NCI-H345 (cell line): ENCODE data around the gene RIPPLY3.
"Not testable (repeated sequence)": the region's sequence is repeated elsewhere in the genome, so short reads cannot be mapped to it uniquely, and the experiment has no call there.

Source experiments
- DNase-seq: peaks from one replicate; lab custom pipeline; 2025; lab: John Stamatoyannopoulos, UW

Gene RIPPLY3

DNA sequence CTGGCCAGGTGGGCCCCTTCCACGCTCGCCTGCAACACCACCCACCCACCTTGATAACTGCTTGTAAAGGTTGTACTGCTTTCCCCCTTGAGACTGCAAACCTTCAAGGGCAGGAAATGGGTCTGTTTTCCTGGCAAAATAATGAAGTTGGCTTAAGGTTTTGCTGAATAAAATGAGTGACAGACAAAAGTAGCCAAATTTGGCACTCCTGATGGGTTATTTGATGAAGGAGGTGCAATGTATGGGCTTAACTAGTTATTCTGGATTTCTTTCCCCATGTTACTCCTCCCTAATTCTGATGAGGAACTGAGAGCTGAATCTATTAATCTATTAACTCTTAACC lies 25.5 kb upstream of the RIPPLY3 start:
- DNase-seq, result no peak

DNA sequence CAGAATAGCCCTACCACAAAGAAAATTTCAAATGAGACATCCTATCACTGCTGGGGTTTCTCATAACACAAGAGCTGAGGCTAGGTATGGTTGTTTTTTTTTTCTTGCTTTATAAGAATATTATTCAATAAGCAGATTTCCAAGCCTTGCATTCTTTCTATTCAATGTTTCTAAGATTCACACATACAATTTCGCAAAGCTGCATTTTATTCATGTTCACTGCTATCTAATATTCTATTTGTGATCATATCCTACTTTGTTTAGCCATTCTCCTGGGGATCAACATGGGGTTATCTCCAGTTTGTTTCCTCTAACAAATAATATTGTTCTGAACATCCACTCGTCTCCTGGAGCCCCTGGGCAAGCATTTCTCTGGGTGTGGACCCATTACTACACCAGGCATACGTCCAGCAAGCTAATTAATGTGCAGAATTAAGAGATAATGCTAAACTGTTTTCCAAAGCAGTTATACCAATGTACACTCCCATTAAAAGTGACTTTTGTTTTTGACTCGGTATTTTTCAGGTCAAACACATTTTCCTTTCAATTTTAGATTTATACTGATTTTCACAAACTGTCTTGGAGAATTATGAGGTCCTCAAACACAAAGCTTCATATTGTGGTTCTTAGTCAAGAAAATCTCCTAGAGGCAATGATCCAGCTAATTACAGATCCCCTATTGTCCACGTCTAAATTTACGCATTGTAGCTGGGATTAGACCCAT lies 24.4 kb upstream of the RIPPLY3 start:
- no peak for DNase-seq

DNA sequence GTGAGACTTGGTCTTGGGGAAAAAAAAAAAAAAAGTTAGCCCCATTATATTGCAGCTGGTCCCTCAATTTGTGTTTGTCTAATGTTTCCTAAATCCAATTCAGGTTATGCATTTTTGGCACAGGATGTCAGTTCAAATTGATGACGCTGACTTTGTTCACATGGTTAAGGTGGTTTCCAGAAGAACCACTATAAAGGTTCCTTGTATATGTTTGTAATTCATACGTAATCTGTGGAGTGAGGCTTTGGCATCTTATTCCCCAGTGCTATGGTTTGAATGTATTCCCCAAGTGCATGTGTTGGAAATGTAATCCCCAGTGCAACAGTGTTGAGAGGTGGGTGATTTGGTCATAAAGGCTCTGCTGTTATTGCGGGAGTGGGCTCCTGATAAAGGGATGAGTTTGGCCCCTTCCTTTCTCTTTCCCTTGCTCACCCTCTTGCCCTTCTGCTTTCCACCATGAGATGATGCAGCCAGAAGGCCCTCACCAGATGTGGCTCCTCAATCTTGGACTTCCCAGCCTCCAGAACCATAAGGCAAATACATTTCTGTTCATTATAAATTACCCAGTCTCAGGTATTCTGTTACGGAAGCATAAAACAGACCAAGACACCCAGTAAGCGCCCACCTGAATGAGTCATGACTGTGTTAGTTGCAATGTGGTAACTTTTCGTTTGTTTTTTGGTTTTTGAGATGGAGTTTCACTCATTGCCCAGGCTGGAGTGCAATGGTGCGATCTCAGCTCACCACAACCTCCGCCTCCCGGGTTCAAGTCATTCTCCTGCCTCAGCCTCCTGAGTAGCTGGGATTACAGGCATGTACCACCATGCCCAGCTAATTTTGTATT lies 20.5 kb upstream of the RIPPLY3 start:
- DNase-seq, result no peak

DNA sequence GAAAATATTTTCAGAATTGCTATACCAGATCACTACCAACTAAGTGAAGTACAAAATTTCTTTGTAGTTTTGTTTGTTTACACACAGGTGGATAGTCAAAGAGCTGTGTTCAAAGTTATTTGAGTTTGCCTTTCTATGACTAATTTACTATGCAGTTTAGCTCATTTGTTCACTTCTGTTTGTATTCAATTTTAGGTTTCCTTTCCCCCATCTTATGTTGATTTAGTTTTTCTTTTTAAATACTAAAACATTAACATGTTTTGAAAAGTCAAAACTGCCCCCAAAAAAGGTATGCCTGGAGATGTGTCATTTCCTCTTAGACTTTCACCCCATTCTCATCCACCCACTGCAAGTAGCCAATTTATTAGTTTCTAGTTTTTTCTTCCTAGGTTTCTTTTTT lies 18.7 kb upstream of the RIPPLY3 start:
- DNase-seq, result no peak

DNA sequence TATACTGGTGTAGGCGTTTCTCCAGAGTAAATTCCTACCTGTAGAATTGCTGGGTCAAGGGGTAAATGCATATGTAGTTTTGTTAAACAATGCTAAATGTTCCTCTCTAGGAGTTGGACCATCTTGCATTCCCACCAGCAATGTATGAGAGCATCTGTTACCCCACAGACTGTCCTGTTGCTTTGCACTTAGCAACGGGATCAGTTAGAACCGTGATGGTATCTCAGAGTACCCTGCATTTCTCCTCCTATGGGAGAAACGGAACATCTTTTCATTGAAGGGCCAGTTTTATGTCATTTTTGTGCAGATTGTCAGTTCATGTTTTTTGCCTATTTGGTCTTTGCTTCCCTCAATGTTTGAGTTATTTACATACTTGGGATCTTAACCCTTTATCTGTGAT lies 18.0 kb upstream of the RIPPLY3 start:
- no peak for DNase-seq

DNA sequence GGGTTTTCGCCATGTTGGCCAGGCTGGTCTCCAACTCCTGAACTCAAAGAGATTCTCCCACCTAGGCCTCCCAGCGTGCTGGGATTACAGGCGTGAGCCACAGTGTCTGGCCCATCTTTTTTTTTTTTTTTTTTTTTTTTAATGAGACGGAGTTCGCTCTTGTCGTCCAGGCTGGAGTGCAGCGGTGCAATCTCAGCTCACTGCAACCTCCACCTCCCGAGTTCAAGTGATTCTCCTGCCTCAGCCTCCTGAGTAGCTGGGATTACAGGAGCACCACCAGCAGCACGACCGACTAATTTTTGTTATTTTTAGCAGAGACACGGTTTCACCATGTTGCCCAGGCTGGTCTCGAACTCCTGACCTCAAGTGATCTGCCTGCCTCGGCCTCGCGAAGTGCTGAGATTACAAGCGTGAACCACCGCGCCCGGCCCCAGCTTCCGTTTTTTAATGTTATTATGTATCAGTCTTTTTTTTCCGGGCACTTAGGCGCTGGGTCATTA lies 17.3 kb upstream of the RIPPLY3 start:
- DNase-seq, result not testable (repeated sequence)

DNA sequence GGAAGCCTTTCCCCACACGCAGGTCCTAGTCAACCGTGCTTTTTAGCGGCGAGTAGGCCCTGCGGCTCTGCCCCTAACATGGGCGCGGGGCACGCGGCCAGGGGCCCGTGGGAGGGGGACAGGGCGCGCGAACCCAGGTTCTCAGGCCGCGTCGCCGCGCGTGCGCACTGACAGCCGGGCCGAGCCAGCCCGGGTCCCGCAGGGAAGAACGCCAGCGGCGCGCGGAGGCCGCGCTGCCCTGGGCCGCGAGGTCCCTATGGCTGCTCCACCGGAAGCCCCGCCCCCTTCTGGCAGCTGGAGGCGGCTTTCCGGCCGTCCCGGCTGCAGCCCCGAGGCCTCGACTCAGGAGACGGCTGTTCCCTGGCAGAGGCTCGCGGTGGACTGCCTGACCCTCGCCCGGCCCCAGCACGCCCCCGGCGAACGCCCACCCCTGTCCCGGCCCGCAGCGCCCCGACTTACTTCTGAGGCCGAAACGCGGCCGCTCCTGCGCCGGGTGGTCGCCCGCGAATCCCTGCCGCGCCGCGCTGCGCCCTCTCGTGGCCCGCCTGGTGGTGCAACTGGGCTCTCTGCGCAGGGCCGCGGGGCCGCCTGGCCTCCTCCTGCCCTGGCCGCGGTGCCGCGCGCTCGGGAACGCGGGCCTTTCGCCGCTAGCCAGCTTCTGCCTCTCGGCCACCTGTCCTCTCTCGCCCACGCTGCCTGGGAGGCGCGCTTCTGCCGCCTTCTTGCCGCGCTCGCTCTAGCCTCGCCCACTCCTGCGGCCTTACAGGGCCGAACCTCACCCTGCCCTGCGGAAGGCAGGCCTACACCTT lies 16.6 kb upstream of the RIPPLY3 start:
- peak; percentile 97 for DNase-seq

DNA sequence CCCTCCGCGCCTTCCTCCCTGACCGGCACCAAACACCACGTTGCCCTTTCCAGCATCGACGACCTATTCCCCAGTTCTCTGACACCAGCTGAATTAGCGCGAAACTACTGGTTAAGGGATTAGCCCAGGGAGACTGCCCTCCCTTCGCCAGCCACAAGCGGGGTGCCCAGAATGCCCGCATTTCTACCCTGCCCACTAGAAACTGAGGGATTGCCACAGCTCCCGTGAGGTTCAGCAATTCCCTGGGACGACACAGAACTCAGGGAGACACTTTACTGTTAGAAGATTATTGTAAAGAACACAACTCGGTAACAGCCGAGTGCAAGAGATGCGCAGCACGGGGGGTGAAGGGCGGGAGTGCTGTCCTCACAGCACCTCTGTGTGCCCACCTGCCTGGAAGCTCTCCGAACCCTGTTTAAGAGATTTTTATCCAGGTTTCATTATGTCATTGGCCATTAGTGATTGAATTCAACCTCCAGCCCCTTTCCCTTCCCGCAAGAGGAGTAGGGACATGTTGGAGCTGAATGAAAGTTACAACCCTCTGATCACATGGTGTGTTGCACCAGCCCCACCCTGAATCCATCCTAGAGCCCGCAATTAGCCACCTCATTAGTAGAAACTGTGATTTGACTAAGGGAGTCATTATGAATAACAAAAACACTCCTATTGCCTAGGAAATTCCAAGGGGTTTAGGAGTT lies 15.8 kb upstream of the RIPPLY3 start:
- DNase-seq, result no peak

DNA sequence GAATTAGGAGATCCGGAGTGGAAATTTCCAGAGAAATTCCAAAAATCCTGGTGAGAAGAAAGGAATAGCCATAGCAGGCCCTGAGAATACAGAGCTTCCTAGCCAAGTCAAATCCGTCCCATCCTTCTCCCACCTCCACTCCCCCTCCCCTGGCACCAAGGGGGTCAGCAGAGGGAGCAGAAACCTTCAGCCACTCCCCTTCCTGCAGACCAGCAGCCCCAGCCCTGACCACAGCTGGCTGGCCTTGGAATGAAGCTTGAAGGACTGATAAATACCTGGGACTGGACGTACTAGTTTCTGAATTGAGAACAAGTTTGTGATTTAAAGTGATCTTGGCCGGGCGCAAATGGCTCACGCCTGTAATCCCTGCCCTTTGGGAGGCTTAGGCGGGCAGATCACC lies 13.8 kb upstream of the RIPPLY3 start:
- DNase-seq, result no peak

DNA sequence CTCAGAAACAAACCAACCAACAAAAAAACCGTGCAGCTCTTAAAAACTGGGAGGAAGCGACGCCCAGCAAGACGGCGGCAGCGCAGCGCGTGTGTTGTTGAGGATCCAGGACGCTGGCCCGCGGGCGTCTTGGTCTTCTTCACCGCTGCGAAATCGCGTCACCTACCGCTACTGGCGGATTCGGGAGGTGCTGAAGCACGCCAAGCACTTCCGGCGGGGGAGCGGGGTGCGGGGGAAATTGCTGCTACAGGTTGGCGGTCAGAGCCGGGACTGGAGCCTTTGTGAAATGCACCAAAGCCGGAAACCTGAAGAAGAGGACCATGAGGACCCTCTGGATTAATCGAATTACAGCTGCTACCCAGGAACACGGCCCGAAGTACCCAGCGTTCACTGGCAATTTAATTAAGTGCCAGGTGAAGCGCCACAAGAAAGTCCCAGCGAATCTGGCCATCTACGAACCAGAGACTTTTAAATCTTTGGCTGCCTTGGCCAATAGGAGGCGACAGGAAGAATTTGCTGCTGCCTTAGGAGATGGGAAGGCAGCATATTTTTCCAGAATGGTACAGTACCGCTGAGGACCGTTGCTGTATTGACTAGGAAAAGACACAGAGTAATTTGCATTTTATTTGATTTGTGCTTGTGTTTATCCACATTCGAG lies 11.9 kb upstream of the RIPPLY3 start:
- DNase-seq, result no peak

DNA sequence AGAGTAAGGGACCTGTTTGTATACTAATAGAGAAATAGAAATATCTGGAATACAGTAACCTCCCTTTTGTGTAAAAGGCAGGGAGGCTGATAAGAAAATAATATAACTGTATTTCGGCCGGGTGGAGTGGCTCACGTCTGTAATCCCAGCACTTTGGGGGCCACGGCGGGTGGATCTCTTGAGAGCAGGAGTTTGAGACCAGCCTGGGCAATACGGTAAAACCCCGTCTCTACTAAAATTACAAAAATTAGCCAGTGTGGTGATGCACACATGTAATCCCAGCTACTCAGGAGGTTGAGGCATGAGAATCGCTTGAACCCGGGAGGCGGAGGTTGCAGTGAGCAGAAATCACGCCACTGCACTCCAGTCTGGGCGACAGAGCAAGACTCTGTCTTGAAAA lies 11.2 kb upstream of the RIPPLY3 start:
- DNase-seq, result not testable (repeated sequence)

DNA sequence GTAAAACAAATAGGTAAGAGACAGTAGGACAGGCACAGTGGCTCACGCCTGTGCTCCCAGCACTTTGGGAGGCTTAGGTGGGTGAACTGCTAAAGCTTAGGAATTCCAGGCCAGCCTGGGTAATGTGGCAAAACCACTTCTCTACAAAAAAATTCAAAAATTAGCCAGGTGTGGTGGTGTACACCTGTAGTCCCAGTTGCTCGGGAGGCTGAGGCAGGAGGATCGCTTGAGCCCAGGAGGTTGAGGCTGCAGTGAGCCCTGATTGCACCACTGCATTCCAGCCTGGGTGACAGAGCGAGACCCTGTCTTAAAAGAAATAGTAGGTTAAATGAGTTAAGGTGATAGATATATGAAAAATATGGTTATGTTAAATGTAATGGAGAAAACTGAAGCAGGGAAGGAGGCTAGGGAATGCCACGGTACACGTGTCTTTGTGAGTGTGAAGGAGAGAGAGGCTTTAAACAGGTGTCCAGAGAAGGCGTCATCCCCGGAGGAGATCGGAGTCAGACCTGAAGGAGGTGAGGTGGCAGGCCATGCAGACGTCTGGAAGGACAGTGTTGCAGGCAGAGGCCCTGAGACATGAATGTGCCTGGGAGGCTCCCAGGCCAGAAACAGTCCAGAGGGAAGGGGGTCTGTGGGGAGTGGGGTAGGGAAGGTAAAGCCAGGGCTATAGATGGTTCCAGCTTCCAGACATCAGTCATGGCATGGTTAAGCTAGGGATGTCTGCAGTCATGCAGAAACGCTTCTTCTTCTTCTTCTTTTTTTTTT lies 7.2 kb upstream of the RIPPLY3 start:
- no peak for DNase-seq

DNA sequence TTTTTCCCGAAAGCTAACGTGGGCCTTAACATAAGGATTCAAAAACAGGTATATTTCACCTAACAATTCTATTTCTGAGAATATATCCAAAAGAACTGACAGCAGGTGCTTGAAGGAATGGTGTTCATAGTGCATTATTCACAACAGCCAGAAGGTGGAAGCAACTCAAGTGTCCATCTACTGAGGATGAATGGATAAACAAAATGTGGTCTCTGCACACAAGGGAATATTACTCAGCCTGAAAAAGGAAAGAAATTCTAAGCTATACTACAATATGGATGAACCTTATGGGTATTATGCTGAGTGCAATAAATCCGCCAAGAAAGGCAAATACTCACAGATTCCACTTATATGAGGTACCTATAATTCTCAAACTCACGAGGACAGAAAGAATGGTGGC lies 6.1 kb upstream of the RIPPLY3 start:
- DNase-seq, result no peak

DNA sequence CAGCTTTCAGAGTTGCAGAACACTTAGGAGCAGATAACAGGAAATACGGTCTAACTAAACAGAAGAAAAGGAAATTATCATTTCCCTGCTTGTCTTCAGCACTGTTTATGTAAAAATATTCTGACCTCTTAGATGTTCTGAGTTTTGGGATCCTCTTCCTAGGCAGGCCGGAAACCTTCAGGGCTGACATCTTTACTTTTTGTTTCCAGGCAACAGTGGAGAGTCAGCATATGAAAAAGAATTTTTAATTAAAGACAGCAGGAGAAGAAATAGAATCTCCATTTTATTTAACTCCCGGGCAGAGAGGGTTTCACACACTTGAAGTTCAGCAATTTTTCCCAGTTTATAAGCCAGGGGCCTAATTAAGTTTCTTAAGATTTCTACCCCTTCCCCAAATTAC lies 5.1 kb upstream of the RIPPLY3 start:
- DNase-seq, result no peak

DNA sequence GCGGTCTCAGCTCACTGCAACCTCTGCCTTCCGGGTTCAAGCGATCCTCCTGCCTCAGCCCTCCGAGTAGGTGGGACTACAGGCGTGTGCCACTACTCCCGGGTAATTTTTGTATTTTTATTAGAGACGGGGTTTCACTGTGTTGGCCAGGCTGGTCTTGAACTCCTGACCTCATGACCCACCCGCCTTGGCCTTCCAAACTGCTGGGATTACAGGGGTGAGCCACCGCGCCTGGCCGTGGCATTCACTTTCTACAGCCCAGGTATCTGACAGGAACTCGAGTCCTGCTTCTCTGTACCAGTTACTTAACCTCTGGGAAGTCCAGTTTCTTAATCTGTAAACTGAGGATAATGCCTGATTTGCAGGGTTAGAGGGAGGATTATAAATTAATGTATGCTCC lies 3.7 kb upstream of the RIPPLY3 start:
- DNase-seq, result not testable (repeated sequence)

DNA sequence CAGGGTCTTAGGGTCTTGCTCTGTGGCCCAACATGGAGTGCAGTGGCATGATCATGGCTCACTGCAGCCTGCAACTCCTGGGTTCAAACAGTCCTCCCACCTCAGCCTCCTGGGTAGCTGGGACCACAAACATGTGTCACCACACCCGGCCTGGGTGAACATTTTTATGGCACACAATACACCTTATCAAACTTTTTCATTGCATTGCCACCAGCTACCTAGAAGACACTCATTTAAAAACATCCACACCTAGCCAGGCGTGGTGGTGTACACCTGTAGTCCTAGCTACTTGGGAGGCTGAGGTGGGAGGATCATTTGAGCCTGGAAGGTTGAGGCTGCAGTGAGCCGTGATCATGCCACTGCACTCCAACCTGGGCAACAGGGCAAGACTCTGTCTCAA lies 2.6 kb upstream of the RIPPLY3 start:
- DNase-seq, result not testable (repeated sequence)

DNA sequence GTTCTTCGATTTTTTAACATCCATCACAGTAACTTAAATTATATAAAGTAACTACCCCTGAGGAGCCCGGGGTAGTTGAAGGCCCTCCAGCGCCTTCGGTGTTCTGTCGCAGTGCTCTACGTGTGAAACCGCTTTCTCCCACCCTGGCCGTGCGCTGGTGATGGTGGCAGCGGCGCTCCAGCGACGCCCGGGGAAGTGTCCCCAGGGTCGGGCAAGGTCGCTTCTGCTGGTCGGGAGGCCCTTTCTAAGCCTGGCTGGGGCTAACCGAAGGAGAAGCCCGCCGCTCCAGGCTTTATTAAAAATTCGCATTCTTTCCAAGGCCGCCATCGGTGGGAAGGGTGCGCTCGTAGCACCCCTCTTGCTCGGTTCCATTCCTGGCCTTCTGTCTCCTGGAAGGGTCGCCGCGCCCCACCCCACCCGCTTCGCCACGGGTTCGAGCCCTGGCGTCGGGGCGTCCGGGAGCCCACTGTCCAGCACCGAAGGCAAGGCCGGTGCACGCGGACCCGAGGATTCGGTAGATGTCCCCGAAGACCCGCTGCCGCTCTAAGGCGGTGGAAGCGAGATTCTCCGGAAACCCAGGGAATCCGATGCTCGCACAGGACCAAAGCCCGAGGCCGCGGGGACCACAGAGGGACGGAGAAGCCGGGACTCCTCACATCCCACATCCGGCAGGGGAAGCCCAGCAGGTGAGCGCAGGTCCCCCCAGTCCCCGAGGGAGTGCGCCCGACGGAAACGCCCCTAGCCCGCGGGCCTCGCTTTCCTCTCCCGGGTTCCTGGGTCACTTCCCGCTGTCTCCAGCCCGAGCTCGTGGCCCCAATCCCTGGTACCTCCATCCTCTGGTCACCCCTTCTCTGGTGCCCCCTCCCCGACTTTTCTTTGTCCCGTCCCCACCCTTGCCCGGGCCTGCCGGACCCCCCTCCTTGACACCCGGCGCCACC lies 685 bp upstream of the RIPPLY3 start:
- no peak for DNase-seq

DNA sequence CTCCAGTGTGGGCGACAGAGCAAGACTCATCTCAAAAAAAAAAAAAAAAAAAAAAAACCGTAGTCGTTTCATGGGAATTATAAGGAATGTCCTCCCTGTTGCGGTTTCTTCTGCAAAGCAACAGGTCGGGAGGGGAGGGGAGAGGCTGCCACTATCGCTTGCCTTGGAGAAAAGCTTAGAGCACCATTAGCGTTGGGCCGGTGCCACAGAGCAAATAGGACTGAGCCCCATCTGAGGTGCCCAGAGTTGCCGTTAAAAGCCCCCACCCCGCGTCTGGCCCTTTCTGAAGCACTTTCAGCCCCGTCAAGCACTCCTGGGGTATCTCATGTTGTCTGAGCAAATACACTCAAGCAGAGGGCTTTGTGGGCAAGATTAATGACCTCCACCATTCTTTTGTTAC lies 2.2 kb downstream of the RIPPLY3 start:
- peak; percentile 99 for DNase-seq

DNA sequence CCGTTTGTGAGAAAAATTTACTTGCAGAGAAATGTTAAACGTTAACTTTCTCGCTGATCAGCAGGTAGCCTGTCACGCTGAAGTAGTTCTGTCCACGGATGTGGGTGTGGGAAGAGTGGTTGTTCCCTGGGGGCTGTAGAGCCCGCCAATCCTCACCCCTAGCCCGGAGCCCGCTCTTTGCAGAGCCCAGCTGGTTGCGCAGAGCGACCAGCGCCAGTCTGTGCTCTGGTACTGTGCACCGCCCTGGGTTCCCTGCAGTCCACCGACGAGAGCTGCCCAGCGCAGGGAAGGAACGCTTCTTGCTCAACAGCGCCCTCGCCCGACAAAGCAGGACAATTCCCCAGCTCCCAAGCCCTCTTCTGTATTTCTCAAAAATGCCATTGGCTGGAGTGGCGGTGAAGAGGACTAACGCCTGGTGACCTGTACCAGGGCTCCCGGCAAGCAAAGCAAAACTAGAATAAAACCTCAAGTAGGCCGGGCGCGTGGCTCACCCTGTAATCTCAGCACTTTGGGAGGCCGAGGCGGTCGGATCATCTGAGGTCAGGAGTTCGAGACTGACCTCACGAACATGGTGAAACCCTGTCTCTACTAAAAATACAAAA lies 3.3 kb downstream of the RIPPLY3 start:
- peak; percentile 99 for DNase-seq
